Epithelial cell of prostate (primary cell): ENCODE measurements around the gene TRIM36.

Experiments used
- DNase-seq: peaks from one replicate; pipeline ENCODE4 v3.0.0-alpha.2; 2011; ENCODE audit warnings: low read depth, low spot score
- H3K27ac ChIP-seq: fragments of 450-650 bp; 2 replicates; pipeline ENCODE4 v1.5.1; 2017; ENCODE audit warnings: mild to moderate bottlenecking

Gene TRIM36

DNA sequence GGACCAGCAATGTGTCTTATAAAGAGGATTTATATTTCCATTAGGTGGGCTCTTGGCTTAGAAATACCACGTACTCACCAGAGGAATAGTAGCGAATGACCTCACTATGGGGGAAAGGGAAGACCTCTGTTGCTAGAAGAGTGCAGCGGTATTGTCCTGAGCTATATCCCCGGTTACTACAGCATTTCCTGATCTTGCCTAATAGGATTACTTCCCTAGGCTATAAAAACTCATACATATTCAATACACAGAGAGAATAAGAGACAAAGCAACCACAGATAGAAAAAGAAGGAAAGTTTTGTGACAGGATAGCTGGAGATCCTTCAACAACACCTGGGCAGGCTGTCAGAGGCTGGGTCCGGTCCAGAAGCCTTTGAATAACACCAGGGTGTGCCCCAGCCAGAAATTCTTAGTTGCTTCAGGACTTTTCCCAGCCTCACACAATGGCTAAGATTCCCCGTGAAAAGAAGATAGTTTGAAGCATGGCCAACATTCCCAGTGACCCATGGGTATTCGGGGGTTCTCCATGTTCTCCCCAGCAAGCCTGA, 85.4 kb downstream of the TRIM36 start:
- H3K27ac ChIP-seq: no peak overlapping the region
- no peak for DNase-seq

DNA sequence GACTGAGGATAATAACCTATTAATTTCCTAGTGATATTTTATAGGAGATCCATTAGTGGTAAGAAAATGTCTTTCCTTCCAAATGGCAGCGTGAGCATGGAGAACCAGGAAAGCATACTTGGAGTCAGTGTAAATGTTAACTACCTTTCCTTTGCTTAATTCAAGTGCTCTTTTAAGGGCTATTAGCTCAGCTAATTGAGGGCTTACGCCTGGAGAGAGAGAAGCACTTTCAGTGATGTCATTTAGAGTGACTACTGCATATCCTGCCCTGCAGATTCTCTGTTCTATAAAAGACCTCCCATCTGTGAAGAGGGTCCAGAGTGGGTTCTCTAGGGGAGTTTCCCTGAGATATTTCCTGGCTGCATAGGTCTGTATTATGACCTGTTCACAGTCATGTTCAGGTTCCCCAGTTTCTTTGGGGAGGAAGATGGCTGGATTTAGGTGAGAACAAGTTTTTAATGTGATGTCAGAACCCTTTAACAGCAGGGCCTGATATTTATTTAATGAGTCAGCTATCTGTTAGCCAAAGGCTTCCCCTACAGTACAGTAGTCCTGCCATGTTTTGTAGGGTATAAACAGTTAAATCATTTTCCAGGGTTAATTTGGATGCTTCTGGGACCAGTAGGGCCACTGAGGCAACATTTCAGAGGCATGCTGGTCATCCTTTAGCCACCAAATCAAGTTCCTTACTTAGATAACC, 89.6 kb downstream of the TRIM36 start:
- no peak for DNase-seq
- H3K27ac ChIP-seq: no peak overlapping the region
